ENCODE measurements around the gene APP. TPM values are rescaled to one million over a fixed set of nuclear protein-coding genes. Genes with fewer than 3 reads are reported as not detected.
A peak's percentile ranks its signal among the peaks of the same experiment; 100 is the strongest.

Gene APP
- total and polyA plus RNA-seq, 10 of the 15 experiments (the other 5 are each of a cell fraction or from before 2014, with no cell fraction given): 8.8 to 94.9 (median 51.0) TPM

DNA sequence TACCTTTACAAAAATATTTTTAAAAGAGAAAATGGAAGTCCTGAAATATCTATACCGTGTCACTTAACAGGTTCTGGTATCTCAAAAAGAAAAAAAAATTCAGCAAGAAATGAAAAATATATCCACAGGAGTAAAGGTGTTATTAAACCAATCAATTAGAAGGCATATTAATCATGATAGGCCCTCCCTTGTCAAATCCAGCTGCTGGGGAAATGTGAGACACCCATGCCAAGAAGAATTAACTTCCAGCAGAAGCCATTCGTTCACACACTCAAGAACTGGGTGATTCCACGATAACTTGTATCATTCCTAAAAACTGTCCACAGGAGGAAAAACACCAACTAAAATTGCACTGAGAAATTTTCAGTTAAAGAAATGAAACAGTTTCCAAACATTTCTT lies 57.6 kb downstream of the APP start (continued):
- TF ChIP-seq, protein P1, sequence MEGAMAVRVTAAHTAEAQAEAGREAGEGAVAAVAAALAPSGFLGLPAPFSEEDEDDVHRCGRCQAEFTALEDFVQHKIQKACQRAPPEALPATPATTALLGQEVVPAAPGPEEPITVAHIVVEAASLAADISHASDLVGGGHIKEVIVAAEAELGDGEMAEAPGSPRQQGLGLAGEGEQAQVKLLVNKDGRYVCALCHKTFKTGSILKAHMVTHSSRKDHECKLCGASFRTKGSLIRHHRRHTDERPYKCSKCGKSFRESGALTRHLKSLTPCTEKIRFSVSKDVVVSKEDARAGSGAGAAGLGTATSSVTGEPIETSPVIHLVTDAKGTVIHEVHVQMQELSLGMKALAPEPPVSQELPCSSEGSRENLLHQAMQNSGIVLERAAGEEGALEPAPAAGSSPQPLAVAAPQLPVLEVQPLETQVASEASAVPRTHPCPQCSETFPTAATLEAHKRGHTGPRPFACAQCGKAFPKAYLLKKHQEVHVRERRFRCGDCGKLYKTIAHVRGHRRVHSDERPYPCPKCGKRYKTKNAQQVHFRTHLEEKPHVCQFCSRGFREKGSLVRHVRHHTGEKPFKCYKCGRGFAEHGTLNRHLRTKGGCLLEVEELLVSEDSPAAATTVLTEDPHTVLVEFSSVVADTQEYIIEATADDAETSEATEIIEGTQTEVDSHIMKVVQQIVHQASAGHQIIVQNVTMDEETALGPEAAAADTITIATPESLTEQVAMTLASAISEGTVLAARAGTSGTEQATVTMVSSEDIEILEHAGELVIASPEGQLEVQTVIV (IDR thresholded peaks at IDR 0.05; ENCODE audit: borderline replicate concordance, partially characterized antibody): no peak

DNA sequence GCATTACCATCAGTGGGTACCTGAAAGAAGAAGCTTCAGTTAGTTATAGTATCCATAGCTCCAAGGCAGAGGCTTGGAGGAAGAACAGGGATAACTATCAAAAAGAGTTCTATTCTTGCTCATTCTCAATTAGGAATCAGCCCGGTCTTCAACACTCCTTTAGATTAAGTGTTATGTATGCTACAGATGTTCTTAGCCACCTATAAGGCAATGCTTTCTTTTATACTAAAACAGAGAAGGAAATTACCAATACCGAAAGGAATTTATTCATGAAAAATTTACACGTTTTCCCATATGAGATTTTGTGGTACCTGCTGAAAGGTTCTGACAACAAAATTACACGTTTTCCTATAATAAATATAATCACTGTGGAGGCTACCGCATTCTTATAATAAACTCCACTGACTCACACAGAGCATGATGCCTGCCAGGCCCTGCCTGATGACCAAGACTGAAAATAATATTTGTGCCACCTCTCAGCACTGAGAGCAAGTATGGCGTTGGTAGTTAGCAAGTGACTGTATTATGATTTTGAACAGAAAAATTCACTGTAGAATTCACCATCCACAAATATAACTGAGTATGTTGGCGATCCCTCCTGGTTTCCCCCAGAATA lies 58.3 kb downstream of the APP start:
- intact Hi-C loops (cut with micrococcal nuclease; ENCODE audit: unreplicated experiment): no loop called here
- TF ChIP-seq JUNB (IDR thresholded peaks at IDR 0.05) (peak; percentile 36; the same call in 1 of the 2 replicates), PAX8 (IDR thresholded peaks at IDR 0.05) (no peak)
- Histone ChIP-seq H3K4me3 (no peak overlapping the region), H3K27ac (ENCODE audit: control insufficient read depth, insufficient read depth) (no peak overlapping the region), H3K4me1 (ENCODE audit: control insufficient read depth, insufficient read depth, low read length) (peaks cover under 1% of the 10 kb centered on the region; the same call in 1 of the 2 replicates), H3K9me3 (replicated peaks; ENCODE audit: control insufficient read depth, insufficient read depth, low read length) (no peaks in the 10 kb centered on the region), H3K9ac (ENCODE audit: control insufficient read depth, insufficient read depth, low read length) (no peak overlapping the region), H3K4me2 (ENCODE audit: control insufficient read depth, insufficient read depth) (no peak overlapping the region), H3K79me2 (ENCODE audit: control insufficient read depth, insufficient read depth, low read length) (no peaks in the 10 kb centered on the region), H3K36me3 (ENCODE audit: control insufficient read depth in 2 of 2, insufficient read depth in 2 of 2, low read length in 1 of 2) (peaks cover 3% of the 10 kb centered on the region in 2 experiments; a peak in 3 of 4 replicates), H3K27me3 (replicated peaks in 1 of 2; ENCODE audit: control insufficient read depth in 2 of 2, insufficient read depth in 2 of 2, low read length in 1 of 2) (no peaks in the 10 kb centered on the region), H4K20me1 (ENCODE audit: control insufficient read depth, insufficient read depth) (no peaks in the 10 kb centered on the region), H2AFZ (ENCODE audit: control insufficient read depth, low read depth, low read length) (no peak overlapping the region)
- ATAC-seq (peak; percentile 27; the same call in 1 of the 3 replicates), FAIRE-seq (no peak), DNase-seq (ENCODE audit: low read depth, low spot score) (no peak)
- ChIA-PET RAD21 (ENCODE audit: unreplicated experiment) (no interaction called here), CTCF (interaction anchor here (1.3 kb wide), 1 partner anchor 18 kb away, joined by 4 read pairs; no protein-coding TSS in a partner anchor), POLR2A (no interaction called here), SMC1A (ENCODE audit: uncharacterized antibody, unreplicated experiment) (no interaction called here)
- no TSS peak for BruUV-seq (replicated peaks)
- in situ Hi-C loops (cut with MboI): no loop called here
- WGBS (ENCODE audit: insufficient coverage, insufficient replicate concordance, low lambda C conversion rate, missing lambda C conversion rate): 19% methylated on average over 7 of the region's 7 CpGs

All from GM12878 (cell line).